Measurements from ENCODE around the gene PDZRN4. TPM values are rescaled to one million over a fixed set of nuclear protein-coding genes. Genes with fewer than 3 reads are reported as not detected.

The PDZRN4 gene
- total RNA-seq, 1 donor from 2014 or later: 0.20 TPM

- ATAC-seq: no peak
Observed at GRCh38 chr12:41496009-41496408, 307.9 kb downstream of the PDZRN4 start.

DNA sequence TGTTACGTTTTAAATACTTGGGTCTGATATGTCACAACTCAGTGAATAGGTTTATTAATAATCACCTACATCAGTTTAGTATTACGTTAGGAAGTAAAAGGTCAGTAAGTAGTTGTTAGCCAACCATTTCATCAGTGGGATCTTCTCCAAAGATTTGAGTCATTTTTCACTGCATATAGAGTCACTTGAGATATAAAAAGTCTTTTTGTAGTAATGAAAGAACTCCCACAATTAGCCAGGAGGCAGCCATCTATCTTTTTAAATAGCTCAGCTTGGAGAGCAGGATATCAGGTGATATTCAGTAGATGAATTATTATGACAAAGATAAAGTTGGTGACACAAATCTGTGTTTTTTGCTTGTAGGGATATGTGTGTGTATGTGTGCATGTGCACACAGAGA, 309.3 kb downstream of the PDZRN4 start:
- DNase-seq (ENCODE audit: low spot score) (no peak), ATAC-seq (no peak)

More at GRCh38 chr12:41496009-41496408, 307.9 kb downstream of the PDZRN4 start:
- no peak for DNase-seq (ENCODE audit: low spot score)

- DNase-seq (ENCODE audit: low spot score) (no peak), ATAC-seq (no peak)
Observed at GRCh38 chr12:41504976-41505375, 316.9 kb downstream of the PDZRN4 start.

DNA sequence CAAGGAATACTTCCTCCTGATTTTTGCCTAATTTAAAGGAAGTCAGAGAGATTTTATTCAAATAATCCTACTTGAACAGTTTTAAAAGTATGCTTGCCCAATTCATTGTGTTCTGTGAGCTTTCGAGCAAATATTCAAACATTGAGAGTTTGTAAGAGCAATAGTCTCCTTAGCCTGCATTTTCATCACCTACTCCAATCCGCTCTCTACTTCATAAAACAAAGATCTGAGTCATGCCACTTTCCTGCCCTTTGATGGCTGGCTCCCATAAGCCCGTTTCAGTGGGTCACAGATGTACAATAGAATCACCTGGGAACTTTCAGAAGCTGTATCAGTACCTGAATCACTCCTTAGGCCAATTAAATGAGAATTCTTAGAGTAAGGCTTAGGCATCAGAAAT, 319.2 kb downstream of the PDZRN4 start:
- no peak for DNase-seq (ENCODE audit: low spot score)
- ATAC-seq: no peak

- DNase-seq (ENCODE audit: low spot score) (no peak), ATAC-seq (no peak)
Observed at GRCh38 chr12:41509271-41510055, 321.3 kb downstream of the PDZRN4 start.

GRCh38 chr12:41510470-41510869, 322.4 kb downstream of the PDZRN4 start:
- ATAC-seq: no peak
- DNase-seq (ENCODE audit: low spot score): no peak

DNA sequence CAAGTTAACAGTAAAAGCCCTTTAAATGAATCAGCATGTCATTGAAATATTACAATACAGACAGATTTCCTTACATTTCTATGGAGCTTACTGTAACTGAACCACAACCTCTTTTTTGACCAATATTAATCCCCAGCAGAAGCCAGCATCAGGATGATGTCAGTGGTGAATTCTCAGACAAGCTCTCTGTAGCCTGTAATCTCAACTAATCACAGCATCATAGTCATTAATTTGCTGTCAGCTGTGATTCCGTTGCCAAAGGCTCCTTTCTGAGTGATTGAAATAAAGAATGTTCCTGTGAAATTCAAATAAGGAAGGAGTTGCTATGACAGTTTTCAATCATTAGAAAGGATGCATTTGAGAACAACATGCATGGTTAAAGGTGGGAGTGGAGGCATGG, 323.1 kb downstream of the PDZRN4 start:
- no peak for DNase-seq (ENCODE audit: low spot score)
- ATAC-seq: no peak

DNA sequence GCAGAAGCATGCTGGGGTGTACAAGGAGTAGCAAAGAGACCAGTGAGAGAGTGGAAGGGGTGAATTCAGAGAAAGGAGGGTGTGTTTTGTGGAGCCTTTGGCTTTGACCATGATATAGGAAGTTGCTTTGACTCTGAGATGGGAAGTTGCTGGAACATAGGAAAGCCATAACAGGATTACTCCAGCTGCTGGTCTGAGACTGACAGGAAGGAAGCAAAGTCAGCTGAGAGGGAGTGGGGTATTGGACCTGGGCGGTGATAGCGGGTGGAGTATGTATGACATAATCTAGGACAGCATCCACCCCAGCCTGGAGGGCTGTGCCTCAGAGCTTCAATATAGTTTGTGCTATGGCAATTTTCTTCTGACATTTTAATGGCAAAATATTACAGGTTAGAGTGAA, 324.4 kb downstream of the PDZRN4 start:
- ATAC-seq (no peak), DNase-seq (ENCODE audit: low spot score) (no peak)

DNA sequence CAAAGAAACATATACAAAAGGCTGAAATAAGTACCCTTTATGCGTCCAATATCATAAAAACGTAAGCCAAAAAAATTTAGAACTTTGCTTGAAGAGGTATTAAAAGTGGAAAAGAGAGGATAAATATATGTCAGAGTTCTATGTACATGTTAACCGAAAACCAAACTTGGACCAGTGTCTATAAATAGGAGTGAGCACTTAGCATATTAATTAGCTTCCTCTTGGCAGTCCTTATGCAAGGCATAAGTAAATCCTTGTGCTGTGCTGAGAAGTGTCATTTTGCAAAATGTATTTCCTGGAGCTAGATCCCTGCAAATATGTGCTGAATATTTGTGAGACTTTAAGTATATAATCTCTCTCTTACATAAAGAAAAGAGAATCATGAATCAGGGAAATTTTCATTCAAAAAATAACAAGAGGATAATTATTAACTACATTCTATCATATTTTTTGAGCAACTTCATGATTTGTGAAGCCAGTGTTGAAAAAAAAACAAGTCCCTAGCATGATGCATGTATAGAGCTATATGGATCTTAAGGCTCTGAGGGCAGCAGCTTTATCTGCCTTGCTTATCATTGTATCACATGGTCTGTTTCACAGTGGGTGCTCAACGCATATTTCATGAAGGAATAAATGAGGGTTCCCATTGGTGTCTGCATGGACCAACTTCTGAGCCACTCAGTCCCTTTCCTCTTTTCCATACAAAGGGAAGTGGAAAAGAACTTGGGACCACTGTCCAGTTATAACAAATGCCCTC, 326.1 kb downstream of the PDZRN4 start:
- no peak for DNase-seq (ENCODE audit: low spot score)

GRCh38 chr12:41514907-41515306, 326.8 kb downstream of the PDZRN4 start:
- DNase-seq (ENCODE audit: low spot score) (no peak), ATAC-seq (no peak)

More for the DNA sequence above, 326.1 kb downstream of the PDZRN4 start:
- ATAC-seq: no peak

DNA sequence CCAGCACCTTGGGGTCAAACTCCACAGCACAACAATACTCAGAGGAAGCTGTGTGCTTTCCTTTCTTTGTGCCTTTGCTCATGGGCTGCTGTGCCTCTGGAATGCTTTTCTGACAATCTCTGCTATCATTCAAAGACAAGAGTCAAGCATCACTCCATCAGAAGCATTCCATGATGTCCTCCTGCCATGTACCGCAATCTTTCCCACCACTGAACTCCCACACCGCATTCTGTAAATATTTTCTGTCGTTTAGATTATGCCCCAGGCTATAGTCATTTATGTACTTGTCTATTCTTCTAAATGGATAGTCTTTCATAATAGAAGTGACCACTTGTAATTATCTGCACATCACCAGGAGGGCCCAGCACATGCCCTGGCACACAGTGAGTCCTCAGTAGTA, 327.8 kb downstream of the PDZRN4 start:
- ATAC-seq (no peak), DNase-seq (ENCODE audit: low spot score) (no peak)

- ATAC-seq (no peak), DNase-seq (ENCODE audit: low spot score) (no peak)
Observed at GRCh38 chr12:41520869-41521268, 332.7 kb downstream of the PDZRN4 start.

DNA sequence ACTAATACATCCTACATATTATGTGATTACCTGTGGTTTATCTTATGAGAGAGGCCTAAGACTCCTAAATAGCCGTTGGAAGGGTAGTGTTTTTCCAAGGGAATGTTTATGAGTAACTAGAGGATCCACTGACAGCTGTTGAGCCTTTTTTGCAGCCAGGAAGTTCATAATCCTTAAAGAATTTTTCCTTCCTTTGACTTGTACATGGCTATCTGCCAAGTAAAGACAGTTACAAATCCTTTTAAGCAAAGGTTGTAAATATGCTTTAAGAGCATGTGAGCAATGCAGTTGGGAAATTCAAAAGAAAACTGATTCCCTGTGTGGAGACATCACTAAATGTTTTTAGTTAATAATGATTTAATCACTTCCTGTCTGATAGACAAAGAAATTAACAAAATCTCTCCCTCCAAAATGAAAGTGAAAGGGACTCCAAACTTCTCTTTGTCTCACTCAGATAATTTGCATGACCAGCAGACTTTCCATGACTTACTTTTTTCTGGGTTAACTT, 333.8 kb downstream of the PDZRN4 start:
- ATAC-seq (no peak), DNase-seq (ENCODE audit: low spot score) (no peak)

DNA sequence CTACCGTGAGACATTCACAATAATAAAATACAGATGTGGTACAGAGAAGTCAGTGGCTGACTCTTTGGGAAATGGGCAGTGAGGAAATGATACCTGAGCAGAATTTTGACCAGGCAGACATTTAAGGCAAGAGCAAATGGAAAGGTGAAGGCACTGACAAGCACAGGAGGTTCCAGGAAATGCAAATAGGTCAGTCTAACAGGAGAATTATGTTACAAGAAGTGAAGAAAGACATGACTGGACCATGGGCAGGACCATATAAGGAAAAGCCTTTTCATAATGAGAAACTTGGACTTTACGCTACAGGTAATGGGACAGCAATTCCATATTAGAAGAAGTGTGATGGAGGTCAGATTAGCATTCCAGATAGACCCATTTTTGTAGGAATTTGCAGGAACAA, 338.9 kb downstream of the PDZRN4 start:
- no peak for ATAC-seq
- DNase-seq (ENCODE audit: low spot score): no peak

DNA sequence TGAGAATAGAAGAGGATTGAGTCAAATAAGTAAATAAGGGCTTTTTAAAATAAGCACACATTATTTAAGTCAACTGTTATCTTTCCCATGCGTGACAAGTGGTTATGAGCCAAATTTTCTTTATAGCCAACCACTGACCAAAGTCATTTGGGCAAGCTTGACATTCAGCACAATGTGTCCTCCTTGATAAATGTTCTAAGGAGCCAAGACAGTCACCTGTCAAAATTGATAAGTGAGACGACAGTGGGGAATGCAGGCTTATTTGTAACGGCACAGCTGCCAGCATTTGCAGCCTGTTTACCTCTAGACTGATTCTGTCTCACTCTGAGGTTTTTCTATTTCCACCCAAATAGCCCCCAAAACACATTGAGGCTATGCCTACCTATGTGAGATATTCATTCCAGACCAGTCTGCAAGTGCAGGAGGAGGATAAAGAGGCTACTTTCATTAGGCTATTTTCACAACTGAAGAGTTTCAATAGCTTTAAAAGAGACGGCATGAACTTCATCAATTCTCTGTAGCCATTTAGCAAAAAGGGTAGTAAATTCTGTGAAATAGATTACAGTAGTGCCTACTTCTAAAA, 339.5 kb downstream of the PDZRN4 start:
- ATAC-seq (no peak), DNase-seq (ENCODE audit: low spot score) (no peak)

DNA sequence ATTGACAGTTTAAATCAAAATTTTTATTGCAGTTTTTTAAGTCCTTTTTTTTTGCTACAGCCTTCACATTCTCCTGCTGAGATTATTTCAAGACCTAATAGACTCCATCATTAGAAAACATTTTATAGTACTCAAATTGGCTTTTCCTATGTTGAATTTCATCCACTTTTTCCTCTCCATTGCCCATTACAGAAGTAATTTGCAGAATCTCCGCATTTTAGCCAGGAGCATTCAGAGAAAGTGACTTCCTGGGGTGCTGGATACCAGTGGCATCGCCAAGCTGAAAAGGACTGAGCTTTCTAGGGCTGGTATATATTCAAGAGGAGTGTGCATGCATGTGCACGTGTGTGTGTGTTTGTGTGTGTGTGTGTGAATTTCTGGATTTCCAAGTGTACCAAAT, 340.8 kb downstream of the PDZRN4 start:
- ATAC-seq (no peak), DNase-seq (ENCODE audit: low spot score) (no peak)

- DNase-seq (ENCODE audit: low spot score) (no peak), ATAC-seq (no peak)
Observed at GRCh38 chr12:41530441-41530840, 342.3 kb downstream of the PDZRN4 start.

- peak; percentile 49 for DNase-seq (ENCODE audit: low spot score)
- ATAC-seq: no peak
Observed at GRCh38 chr12:41531147-41531829, 343.2 kb downstream of the PDZRN4 start.

- no peak for ATAC-seq
- no peak for DNase-seq (ENCODE audit: low spot score)
Observed at GRCh38 chr12:41532072-41532471, 344.0 kb downstream of the PDZRN4 start.

GRCh38 chr12:41536813-41537490, 348.8 kb downstream of the PDZRN4 start:
- ATAC-seq (no peak), DNase-seq (ENCODE audit: low spot score) (no peak)

DNA sequence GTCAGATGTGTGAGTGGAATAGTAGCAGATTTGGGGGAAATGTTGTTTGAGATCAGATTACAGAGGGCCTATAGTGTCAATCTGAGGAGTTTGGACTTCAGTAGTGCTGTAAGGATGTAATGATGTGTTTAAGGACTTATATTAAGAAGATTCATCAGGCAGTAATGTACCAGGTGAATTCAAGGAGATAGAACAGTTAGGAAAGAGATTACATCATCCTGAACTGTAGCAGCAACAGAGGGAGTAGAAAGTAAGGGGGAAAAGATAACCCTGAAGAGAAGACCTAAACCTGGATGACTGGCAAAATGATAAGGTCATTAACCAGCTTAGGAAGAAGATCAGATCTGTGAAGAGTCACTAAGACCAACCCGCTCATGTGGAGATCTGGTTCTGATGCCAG, 349.4 kb downstream of the PDZRN4 start:
- no peak for DNase-seq (ENCODE audit: low spot score)

More for the DNA sequence above, 349.4 kb downstream of the PDZRN4 start:
- no peak for ATAC-seq

Data from left lobe of liver (tissue), 2 donors.